ENCODE measurements around the gene SLIT3. TPM values are rescaled to one million over a fixed set of nuclear protein-coding genes. Genes with fewer than 3 reads are reported as not detected.

SLIT3 gene
- total and polyA plus RNA-seq, 9 of the 15 experiments (the other 6 are each of a cell fraction or from before 2014, with no cell fraction given) = 0.01 to 0.04 TPM; not detected in 7

- no peak for TF ChIP-seq SREBF1 (IDR thresholded peaks at IDR 0.05; ENCODE audit: borderline replicate concordance, low read depth, low read length)
- TF ChIP-seq NR2F6 (CRISPR knock-in tag; IDR thresholded peaks at IDR 0.05) = no peak
- TF ChIP-seq ATF2 (CRISPR knock-in tag; IDR thresholded peaks at IDR 0.05) = no peak
- no peak for TF ChIP-seq NCOR1 (IDR thresholded peaks at IDR 0.05)
- no peak for TF ChIP-seq ZNF79 (CRISPR knock-in tag; IDR thresholded peaks at IDR 0.05; ENCODE audit: low read depth)
- TF ChIP-seq ARID1B (IDR thresholded peaks at IDR 0.05) = no peak
- no peak for TF ChIP-seq ASH1L (IDR thresholded peaks at IDR 0.05; ENCODE audit: borderline replicate concordance, low read depth, partially characterized antibody)
- no peak for TF ChIP-seq SP1 (CRISPR knock-in tag; IDR thresholded peaks at IDR 0.05)
- no peak for TF ChIP-seq NFATC3 (IDR thresholded peaks at IDR 0.05)
- no peak for TF ChIP-seq POLR3G (IDR thresholded peaks at IDR 0.05; ENCODE audit: extremely low read depth, insufficient read length, insufficient replicate concordance)
- no peak for TF ChIP-seq RNF219 (CRISPR knock-in tag; IDR thresholded peaks at IDR 0.05)
- no peak for TF ChIP-seq SMC3 (conservative IDR thresholded peaks at IDR 0.05; ENCODE audit: insufficient read depth, low read depth, low read length)
- TF ChIP-seq MYNN (IDR thresholded peaks at IDR 0.05) = no peak
- no peak for TF ChIP-seq MYNN (CRISPR knock-in tag; IDR thresholded peaks at IDR 0.05)
- no peak for TF ChIP-seq NCOA1 (IDR thresholded peaks at IDR 0.05; ENCODE audit: low read depth)
Measured at GRCh38 chr5:168666356-168666755, 634.6 kb downstream of the SLIT3 start (continued).
